Measurements from ENCODE around the gene PAIP1. TPM values are rescaled to one million over a fixed set of nuclear protein-coding genes. Genes with fewer than 3 reads are reported as not detected.
"Not testable (repeated sequence)": the region's sequence is repeated elsewhere in the genome, so short reads cannot be mapped to it uniquely, and the experiment has no call there.

PAIP1 gene, protein sequence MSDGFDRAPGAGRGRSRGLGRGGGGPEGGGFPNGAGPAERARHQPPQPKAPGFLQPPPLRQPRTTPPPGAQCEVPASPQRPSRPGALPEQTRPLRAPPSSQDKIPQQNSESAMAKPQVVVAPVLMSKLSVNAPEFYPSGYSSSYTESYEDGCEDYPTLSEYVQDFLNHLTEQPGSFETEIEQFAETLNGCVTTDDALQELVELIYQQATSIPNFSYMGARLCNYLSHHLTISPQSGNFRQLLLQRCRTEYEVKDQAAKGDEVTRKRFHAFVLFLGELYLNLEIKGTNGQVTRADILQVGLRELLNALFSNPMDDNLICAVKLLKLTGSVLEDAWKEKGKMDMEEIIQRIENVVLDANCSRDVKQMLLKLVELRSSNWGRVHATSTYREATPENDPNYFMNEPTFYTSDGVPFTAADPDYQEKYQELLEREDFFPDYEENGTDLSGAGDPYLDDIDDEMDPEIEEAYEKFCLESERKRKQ
- total RNA-seq = 88.2 and 139 TPM in 2 replicates

GRCh38 chr5:43556857-43557542, at the start of gene PAIP1:
PAIP1 (minus strand) TSS chr5:43557077; CDS start chr5:43556846, 231 bp downstream.
- DNase-seq = peak; percentile 90

DNA sequence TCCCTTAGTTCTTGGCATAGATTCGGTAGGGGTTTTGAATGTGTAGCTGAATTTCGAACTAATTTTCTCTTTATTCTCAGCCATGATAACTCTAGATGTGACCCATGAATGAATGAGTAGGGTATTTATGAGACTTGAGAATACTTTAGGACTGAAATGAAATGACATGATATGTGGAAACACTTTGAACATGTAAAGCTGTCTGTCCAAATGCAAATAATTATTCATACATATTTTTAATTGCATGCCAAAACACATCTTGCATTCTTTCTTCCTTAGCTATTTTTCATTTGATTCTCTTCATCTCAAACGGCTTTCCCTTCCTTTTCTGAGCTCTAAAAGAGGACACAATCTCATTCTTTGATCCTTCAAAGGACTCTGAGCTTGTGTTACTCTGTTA, 49.5 kb upstream of the PAIP1 start:
- no peak for DNase-seq

DNA sequence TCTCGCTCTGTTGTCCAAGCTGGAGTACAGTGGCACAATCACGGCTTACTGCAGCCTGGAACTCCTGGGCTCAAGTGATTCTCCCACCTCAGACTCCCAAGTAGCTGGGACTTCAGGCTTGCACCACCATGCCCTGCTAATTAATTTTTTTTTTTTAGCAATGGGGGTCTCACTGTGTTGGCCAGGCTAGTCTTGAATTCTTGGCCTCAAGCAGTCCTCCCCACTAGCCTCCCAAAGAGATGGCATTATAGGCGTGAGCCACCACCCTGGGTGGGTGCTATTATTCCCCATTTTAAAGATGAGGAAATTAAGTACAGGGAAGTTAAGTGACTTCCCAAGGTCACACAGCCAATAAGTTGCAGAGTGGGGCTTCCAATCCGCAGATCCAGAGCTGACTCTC, 47.8 kb upstream of the PAIP1 start:
- DNase-seq = no peak

GRCh38 chr5:43603344-43604217, 46.7 kb upstream of the PAIP1 start:
- peak; percentile 71 for DNase-seq

DNA sequence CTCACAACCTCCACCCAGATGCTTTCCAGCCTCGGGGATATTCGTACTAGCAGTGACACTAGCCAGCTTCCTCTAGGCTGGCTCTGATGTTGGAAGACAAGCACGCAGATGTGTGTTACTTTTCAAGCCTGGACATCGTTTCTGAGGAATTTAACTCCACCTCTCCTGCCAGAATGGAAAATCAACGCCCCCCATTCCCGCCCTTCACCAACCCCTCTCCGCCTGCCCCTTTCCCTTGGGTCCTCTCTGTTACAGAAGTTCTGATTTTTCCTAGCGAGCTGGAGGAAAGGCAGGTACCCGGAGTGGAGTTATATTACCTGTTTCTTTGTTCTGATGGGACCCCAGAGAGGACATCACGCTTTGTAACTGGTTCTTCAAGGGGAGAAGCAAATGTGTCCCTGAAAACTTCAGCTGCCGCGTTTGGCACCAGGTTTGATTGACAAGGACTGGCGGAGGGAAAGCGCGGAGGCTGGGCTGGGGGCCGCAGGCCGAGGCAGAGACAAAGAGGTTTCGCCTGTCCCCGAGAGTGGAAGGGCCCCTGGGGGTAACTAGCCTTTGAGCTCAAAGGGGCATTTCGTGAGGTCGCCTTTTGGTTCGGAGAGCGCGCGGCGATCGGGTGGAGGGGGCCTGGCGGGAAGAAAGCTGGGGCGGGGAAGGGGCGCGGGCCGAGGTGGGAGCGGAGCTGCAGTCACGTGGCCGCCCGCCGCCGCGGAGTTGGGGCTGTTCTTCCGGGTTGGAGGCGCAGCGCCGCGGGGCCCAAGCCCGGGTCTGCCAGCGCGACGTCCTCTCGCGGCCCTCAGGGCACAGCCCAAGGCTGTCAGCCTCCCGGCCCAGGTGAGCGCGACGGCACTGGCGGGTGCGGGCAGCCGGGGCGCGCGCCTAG, 45.8 kb upstream of the PAIP1 start, which contains the start of gene NNT:
TSS of gene NNT (plus strand) at position 720 of the 883 bp plus-strand sequence. CDS start 6,016 bp downstream, outside the sequence.
- peak; percentile 74 for DNase-seq

DNA sequence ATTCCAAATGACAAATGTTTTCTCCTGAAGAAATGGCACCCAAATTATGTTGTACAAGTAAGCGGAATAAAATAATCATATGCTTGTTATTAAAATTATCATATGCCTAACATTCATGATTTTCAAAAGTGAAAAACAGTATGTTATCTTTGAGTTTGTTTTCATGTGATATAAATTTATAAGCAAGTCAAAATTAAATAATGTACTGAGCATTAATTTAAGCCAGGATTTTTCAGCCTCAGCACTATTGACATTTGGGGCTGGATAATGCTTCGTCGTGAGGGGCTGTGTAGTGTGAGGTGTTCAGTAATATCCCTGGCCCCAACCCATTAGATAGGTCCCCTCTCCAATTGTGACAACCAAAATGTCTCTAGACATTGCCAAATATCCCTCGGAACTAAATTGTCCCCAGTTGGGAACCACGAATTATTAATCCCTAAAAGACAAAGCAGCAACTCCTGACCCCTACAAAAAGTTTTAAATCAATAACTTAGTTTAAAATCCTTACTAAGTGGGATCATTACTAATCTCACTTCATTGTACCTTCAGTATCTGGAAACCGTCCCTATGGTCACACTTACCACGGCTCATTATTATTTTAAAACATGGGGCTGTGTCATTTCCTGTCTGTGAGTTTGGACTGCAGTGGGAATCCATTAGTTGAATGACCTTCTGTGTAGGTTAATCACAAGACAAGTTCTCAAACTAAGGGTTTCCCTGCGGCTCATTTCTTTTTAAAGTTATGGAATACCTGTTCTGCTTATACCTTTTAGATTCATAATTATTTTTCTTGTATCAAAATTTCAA, 44.8 kb upstream of the PAIP1 start:
- DNase-seq = peak; percentile 83

DNA sequence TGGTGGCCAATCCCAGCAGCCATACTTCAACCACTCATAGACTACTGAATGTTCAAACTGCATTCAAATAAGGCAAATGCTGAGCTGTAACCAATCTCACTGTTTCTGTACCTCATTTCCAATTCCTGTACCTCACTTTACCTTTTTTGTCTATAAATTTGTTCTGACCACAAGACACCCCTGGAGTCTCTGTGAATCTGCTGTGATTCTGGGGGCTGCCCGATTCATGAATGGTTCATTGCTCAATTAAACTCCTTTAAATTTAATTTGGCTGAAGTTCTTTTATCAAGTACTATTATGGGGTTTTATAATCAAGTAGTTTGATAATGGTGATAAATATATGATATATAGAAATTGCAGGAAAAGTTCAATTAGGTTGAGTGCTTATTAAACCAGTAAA, 42.0 kb upstream of the PAIP1 start:
- DNase-seq = not testable (repeated sequence)

DNA sequence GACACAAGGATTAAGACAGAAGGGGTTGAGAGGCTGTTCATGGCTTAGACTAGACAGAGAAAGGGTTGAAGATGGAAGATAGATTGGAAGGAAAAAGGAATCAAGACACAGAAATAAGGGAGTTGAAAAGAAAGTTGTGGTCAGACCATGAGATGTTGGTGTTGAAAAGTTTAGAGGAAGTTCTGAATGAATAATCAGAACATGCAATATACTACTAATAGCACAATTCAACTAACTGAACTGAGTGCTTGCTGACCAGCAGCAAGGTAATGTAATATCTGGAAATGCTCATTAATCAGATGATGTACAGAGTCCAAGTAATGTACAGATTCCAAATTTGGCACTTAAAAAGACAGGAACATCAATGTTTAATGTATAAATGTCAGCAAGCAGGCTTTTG, 35.5 kb upstream of the PAIP1 start:
- no peak for DNase-seq

- DNase-seq = no peak
These were observed 33.8 kb upstream of the PAIP1 start for GRCh38 chr5:43590700-43591099.

GRCh38 chr5:43589310-43589709, 32.4 kb upstream of the PAIP1 start:
- no peak for DNase-seq

- DNase-seq = no peak
These were observed 32.0 kb upstream of the PAIP1 start for GRCh38 chr5:43588842-43589241.

- DNase-seq = no peak
These were observed 27.4 kb upstream of the PAIP1 start for GRCh38 chr5:43584166-43584699.

DNA sequence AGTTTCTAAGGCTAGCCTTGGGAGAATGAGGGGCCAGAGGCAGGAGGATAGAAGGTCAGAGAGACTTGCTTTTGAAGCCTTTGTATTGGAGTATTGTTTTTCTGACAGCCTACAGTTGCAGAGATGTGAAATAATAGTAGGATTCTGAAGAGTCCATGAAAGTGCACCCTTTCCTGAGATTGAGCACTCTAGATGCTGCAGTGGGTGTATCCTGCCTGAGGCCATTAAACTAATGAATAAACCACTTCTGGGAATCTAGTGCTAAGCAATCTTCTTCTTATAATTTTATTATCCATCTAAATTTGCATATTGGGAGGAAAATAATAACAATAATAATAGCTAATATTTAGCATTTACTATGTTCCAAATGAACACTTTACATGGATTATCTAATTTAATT, 26.8 kb upstream of the PAIP1 start:
- DNase-seq = no peak

- DNase-seq = no peak
These were observed 25.5 kb upstream of the PAIP1 start for GRCh38 chr5:43582082-43583005.

DNA sequence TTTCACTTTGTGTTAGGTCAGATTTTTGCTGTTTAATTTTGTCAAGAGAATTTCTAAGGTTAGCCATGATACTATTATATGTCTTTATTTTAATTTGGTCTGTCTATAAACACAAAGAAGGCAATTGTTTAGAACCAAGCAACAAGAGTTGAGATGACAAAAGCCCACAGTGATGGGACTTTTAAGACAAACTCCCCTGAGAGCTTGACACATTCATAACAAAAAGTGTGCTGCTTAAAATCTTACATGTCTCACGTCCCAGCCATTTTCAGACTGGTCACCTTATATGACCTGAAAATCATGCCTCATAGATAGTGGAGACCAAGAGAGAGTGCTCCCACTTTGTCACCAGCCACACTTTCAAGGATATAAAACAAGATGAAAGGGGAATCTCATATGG, 24.5 kb upstream of the PAIP1 start:
- DNase-seq = no peak

- not testable (repeated sequence) for DNase-seq
These were observed 23.7 kb upstream of the PAIP1 start for GRCh38 chr5:43580402-43581210.

DNA sequence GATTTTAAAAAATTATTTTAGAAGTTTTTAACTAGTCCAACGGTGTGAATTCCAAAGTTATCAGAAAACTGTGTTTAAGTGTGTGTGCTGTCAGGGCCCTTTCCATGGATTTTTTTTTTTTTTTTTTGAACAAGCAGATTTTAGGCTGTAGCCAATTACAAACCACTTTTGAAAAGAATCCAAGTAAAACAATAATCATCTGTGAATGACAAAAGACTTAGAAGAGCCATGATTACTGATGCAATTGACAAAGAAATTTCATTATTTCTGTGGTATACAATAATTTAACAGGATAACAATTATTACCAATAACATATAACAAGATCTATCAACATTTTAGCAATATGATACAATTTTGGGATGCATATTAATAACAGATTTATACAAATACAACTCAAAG, 16.2 kb upstream of the PAIP1 start:
- DNase-seq = peak; percentile 39

GRCh38 chr5:43572357-43572756, 15.5 kb upstream of the PAIP1 start:
- DNase-seq = no peak

- no peak for DNase-seq
These were observed 14.4 kb upstream of the PAIP1 start for GRCh38 chr5:43571237-43571636.
